Neural progenitor cell (in vitro differentiated cells): ENCODE data around the gene BCR. TPM values are rescaled to one million over a fixed set of nuclear protein-coding genes. Genes with fewer than 3 reads are reported as not detected.
A peak's percentile ranks its signal among the peaks of the same experiment; 100 is the strongest.

Experiments used
- DNase-seq: peaks from one replicate; pipeline ENCODE4 v3.0.0-alpha.2; 2016; ENCODE audit warnings: low spot score
- H2AFZ ChIP-seq: fragments of 200-600 bp; sonication (generic); replicated peaks from 2 replicates; pipeline ENCODE4 v1.6.1; 2016; ENCODE audit warnings: antibody characterized with exemption
- H3F3A ChIP-seq: fragments of 200-600 bp; sonication (generic); 2 replicates; pipeline ENCODE4 v1.6.1; 2016; ENCODE audit warnings: antibody characterized with exemption, low read depth
- H3K27ac ChIP-seq: fragments of 200-600 bp; sonication (generic); 2 replicates; pipeline ENCODE4 v1.5.1; 2016; ENCODE audit warnings: mild to moderate bottlenecking
- H3K27me3 ChIP-seq: fragments of 200-600 bp; sonication (generic); 2 replicates; pipeline ENCODE4 v1.6.1; 2016; ENCODE audit warnings: mild to moderate bottlenecking, moderate library complexity
- H3K36me3 ChIP-seq: fragments of 200-600 bp; sonication (generic); 2 replicates; pipeline ENCODE4 v1.5.1; 2016
- H3K4me1 ChIP-seq: fragments of 200-600 bp; sonication (generic); 2 replicates; pipeline ENCODE4 v1.6.1; 2016; ENCODE audit warnings: mixed run types
- H3K4me2 ChIP-seq: fragments of 200-600 bp; sonication (generic); 2 replicates; pipeline ENCODE4 v1.6.1; 2016
- H3K4me3 ChIP-seq: fragments of 200-600 bp; sonication (generic); 2 replicates; pipeline ENCODE4 v1.5.1; 2016
- H3K79me2 ChIP-seq: fragments of 200-600 bp; sonication (generic); 2 replicates; pipeline ENCODE4 v1.6.1; 2016; ENCODE audit warnings: low read depth
- H3K9ac ChIP-seq: fragments of 200-600 bp; sonication (generic); 2 replicates; pipeline ENCODE4 v1.6.1; 2016
- H3K9me3 ChIP-seq: fragments of 200-600 bp; sonication (generic); 2 replicates; pipeline ENCODE4 v1.5.1; 2016; ENCODE audit warnings: low read depth
- H4K20me1 ChIP-seq: fragments of 200-600 bp; sonication (generic); 2 replicates; pipeline ENCODE4 v1.6.1; 2016; ENCODE audit warnings: low read depth
- H3K27ac Mint-ChIP-seq: 3 replicates; pipeline ENCODE4 v1.8.0; 2021; ENCODE audit warnings: mixed read lengths
- H3K27me3 Mint-ChIP-seq: 2 replicates; pipeline ENCODE4 v1.8.0; 2022; ENCODE audit warnings: low read depth, mild to moderate bottlenecking, inconsistent platforms, moderate library complexity, mixed read lengths; ENCODE audit not compliant: insufficient read depth
- H3K36me3 Mint-ChIP-seq: 3 replicates; pipeline ENCODE4 v1.8.0; 2021; ENCODE audit warnings: mixed read lengths
- H3K4me1 Mint-ChIP-seq: 3 replicates; pipeline ENCODE4 v1.8.0; 2021; ENCODE audit warnings: mixed read lengths
- H3K4me3 Mint-ChIP-seq: 3 replicates; pipeline ENCODE4 v1.8.0; 2021; ENCODE audit warnings: mild to moderate bottlenecking, moderate library complexity, mixed read lengths
- H3K9me3 Mint-ChIP-seq: 3 replicates; pipeline ENCODE4 v1.8.0; 2020; ENCODE audit warnings: mixed read lengths
- EZH2 ChIP-seq: fragments of 200-600 bp; sonication (generic); IDR thresholded peaks from 2 replicates; pipeline ENCODE4 v1.6.1; 2017; ENCODE audit warnings: antibody characterized with exemption, mild to moderate bottlenecking, moderate library complexity
- EZH2phosphoT487 ChIP-seq: fragments of 200-600 bp; sonication (generic); IDR thresholded peaks from 2 replicates; pipeline ENCODE4 v1.6.1; 2017; ENCODE audit warnings: antibody characterized with exemption
- total RNA-seq: library from RNA; depleted of rRNA; stranded (reverse); fragments of >200 nt; gene quantifications from 2 replicates; pipeline ENCODE4 v1.2.3, GENCODE V29; 2015; ENCODE audit warnings: low replicate concordance
- TF ChIP-seq, protein P1 (sequence below): fragments of 200-600 bp; sonication (generic); IDR thresholded peaks from 2 replicates; pipeline ENCODE4 v1.5.1; 2017; ENCODE audit warnings: antibody characterized with exemption, mild to moderate bottlenecking

BCR gene
- total RNA-seq, 1 donor from 2014 or later, result 35.5 TPM

DNA sequence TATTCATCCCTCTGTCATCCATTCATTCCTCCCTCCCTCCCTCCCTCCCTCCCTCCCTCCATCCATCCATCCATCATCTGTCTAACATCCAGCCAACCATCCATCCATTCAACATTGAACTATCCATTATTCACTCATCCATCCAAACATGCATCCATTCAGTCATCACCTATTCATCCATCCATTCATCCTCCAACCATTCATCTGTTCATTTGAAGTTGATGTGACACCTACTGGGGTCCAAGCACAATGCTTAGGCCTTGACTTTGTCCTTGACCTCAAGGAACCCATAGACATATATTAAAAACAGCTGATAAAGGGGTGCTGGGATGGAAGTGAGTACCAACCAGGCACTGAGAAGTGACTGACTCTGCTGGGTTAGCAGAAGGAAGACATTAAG, 26.6 kb downstream of the BCR start:
- peaks cover 92% of the 10 kb centered on the region for H3K79me2 ChIP-seq
- H3F3A ChIP-seq, result no peaks in the 10 kb centered on the region
- H3K9me3 ChIP-seq, result no peaks in the 10 kb centered on the region
- H3K36me3 ChIP-seq, result no peaks in the 10 kb centered on the region
- peaks cover 65% of the 10 kb centered on the region for H4K20me1 ChIP-seq
- Mint-ChIP-seq H3K9me3 (no peaks in the 10 kb centered on the region), H3K27ac (no peak overlapping the region), H3K36me3 (peaks cover 26% of the 10 kb centered on the region), H3K4me3 (no peak overlapping the region), H3K27me3 (no peaks in the 10 kb centered on the region), H3K4me1 (peaks cover 26% of the 10 kb centered on the region)
- no peak overlapping the region for H3K27ac ChIP-seq
- TF ChIP-seq, protein P1, sequence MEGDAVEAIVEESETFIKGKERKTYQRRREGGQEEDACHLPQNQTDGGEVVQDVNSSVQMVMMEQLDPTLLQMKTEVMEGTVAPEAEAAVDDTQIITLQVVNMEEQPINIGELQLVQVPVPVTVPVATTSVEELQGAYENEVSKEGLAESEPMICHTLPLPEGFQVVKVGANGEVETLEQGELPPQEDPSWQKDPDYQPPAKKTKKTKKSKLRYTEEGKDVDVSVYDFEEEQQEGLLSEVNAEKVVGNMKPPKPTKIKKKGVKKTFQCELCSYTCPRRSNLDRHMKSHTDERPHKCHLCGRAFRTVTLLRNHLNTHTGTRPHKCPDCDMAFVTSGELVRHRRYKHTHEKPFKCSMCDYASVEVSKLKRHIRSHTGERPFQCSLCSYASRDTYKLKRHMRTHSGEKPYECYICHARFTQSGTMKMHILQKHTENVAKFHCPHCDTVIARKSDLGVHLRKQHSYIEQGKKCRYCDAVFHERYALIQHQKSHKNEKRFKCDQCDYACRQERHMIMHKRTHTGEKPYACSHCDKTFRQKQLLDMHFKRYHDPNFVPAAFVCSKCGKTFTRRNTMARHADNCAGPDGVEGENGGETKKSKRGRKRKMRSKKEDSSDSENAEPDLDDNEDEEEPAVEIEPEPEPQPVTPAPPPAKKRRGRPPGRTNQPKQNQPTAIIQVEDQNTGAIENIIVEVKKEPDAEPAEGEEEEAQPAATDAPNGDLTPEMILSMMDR, result no peak
- TF ChIP-seq EZH2phosphoT487, result no peak
- no peak for TF ChIP-seq EZH2
- peaks cover 8% of the 10 kb centered on the region for H3K4me1 ChIP-seq
- no peak overlapping the region for H3K9ac ChIP-seq
- H3K4me3 ChIP-seq, result no peak overlapping the region
- no peak overlapping the region for H3K4me2 ChIP-seq
- no peaks in the 10 kb centered on the region for H3K27me3 ChIP-seq
- DNase-seq, result no peak
- H2AFZ ChIP-seq, result no peak overlapping the region

DNA sequence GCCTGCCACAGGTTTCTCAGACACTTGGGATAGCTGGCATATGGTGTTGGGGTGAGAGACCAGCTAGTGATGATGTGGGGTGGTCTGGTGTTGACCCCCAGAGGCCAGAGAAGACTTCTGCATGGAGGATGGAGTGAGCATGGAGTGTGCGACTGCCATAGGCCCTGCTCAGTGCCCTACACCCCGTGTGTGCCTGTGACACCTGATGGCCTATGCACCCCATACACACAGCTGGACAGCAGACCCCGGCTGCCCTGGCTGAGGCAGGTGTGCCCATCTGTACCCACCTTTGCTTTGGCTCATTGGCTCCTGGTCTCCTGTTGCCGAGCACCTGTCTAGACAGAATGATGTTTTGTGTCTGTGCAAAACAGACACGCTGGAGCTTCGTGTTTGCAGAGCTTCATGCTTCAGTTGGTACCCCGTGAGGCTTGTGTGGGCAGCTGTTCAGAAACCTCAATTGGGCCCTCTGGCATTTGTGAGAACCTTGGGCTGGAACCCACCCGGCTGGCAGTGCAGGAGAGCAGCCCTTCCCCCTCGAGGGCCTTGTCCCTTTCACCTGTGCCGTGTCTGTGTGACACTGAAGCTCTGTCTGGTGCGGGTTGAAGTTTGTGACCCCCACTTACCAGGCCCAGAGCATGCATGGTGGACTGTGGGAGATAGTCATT, 27.6 kb downstream of the BCR start:
- H3K27ac ChIP-seq, result no peak overlapping the region

DNA sequence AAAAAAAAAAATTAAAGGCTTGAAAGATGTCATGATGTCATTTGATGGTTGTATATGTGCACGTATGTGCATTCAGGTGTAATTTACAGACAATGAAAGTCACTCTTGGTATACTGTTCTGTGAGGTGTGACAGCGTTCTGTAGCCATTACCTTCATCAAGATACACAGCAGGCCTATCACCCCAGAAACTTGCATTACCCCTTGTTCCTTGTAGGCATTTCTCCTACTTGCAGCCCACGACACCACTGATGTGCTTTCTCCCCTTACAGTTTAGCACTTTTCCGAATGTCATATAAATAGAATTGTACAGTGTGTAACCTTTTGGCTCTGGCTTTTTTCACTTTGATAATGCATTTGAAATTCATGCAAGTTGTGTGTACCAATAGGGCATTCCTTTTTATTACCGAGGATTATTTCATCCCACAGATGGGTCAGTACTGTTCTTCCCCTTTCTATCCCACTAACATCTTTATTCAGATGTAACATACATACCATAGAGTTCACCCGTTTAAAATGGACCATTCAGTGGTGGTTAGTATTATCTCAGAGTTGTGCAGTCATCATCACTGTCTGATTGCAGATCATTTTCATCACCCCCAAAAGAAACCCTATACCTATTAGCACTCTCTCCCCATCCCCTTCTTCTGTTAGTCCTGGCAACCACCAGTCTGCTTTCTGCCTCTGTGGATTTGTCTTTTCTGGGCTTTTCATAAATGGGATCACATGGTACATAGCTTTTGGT, 30.3 kb downstream of the BCR start:
- peaks cover 73% of the 10 kb centered on the region for H4K20me1 ChIP-seq

More for the DNA sequence above, 27.6 kb downstream of the BCR start:
- no peak for DNase-seq
- H4K20me1 ChIP-seq, result peaks cover 73% of the 10 kb centered on the region
- H3K27me3 Mint-ChIP-seq, result no peaks in the 10 kb centered on the region
- no peak overlapping the region for H3K27ac Mint-ChIP-seq
- no peak overlapping the region for H2AFZ ChIP-seq
- no peaks in the 10 kb centered on the region for H3K27me3 ChIP-seq
- no peaks in the 10 kb centered on the region for H3F3A ChIP-seq
- peaks cover 12% of the 10 kb centered on the region for H3K4me1 ChIP-seq
- H3K9me3 Mint-ChIP-seq, result no peaks in the 10 kb centered on the region
- no peaks in the 10 kb centered on the region for H3K9me3 ChIP-seq
- peaks cover 24% of the 10 kb centered on the region for H3K36me3 Mint-ChIP-seq
- H3K4me3 ChIP-seq, result no peak overlapping the region
- H3K9ac ChIP-seq, result no peak overlapping the region
- peak overlapping the region; percentile 37 for H3K4me3 Mint-ChIP-seq
- peaks cover 28% of the 10 kb centered on the region for H3K4me1 Mint-ChIP-seq
- TF ChIP-seq EZH2, result no peak
- TF ChIP-seq, protein P1, result no peak
- TF ChIP-seq EZH2phosphoT487, result no peak
- no peaks in the 10 kb centered on the region for H3K36me3 ChIP-seq
- no peak overlapping the region for H3K4me2 ChIP-seq
- H3K79me2 ChIP-seq, result peaks cover 93% of the 10 kb centered on the region

More for the DNA sequence above, 30.3 kb downstream of the BCR start:
- H3K36me3 Mint-ChIP-seq, result peaks cover 15% of the 10 kb centered on the region
- no peaks in the 10 kb centered on the region for H3K27me3 ChIP-seq
- H3K79me2 ChIP-seq, result peaks cover 94% of the 10 kb centered on the region
- H2AFZ ChIP-seq, result no peak overlapping the region
- H3K4me3 Mint-ChIP-seq, result no peak overlapping the region
- no peak overlapping the region for H3K27ac ChIP-seq
- no peaks in the 10 kb centered on the region for H3K36me3 ChIP-seq
- peak overlapping the region; percentile 43 for H3K27ac Mint-ChIP-seq
- no peak overlapping the region for H3K4me2 ChIP-seq
- peaks cover 17% of the 10 kb centered on the region for H3K4me1 Mint-ChIP-seq
- peaks cover 4% of the 10 kb centered on the region for H3K27me3 Mint-ChIP-seq
- no peak for DNase-seq
- H3K9ac ChIP-seq, result no peak overlapping the region
- no peaks in the 10 kb centered on the region for H3K9me3 Mint-ChIP-seq
- H3F3A ChIP-seq, result no peaks in the 10 kb centered on the region
- no peak for TF ChIP-seq EZH2phosphoT487
- TF ChIP-seq EZH2, result no peak
- TF ChIP-seq, protein P1, result no peak
- peaks cover 12% of the 10 kb centered on the region for H3K4me1 ChIP-seq
- H3K9me3 ChIP-seq, result no peaks in the 10 kb centered on the region
- H3K4me3 ChIP-seq, result no peak overlapping the region
